SK-N-SH (cell line): ENCODE results near the gene BCAR3. TPM values are rescaled to one million over a fixed set of nuclear protein-coding genes. Genes with fewer than 3 reads are reported as not detected.

ENCODE experiments used
- CTCF ChIA-PET: fragments of 300-600, 350-600 bp; formaldehyde crosslinking; extraction: SDS; loops from one replicate; lab custom pipeline; 2021; lab: Yijun Ruan, JAX
- POLR2A ChIA-PET: fragments of 350-600 bp; sonication (Branson Sonifier 250); formaldehyde crosslinking; extraction: SDS; loops from one replicate; lab custom pipeline; 2020; ENCODE audit warnings: antibody characterized with exemption, inconsistent platforms; lab: Yijun Ruan, JAX
- DNase-seq: peaks from one replicate; pipeline ENCODE4 v3.0.0; 2012
- H2AFZ ChIP-seq: fragments of 200-600 bp; sonication (generic); 2 replicates; pipeline ENCODE4 v1.8.1; 2016; ENCODE audit warnings: antibody characterized with exemption, mild to moderate bottlenecking, low read depth
- H3F3A ChIP-seq: fragments of 200-600 bp; sonication (generic); replicated peaks from 2 replicates; pipeline ENCODE3; 2016; ENCODE audit warnings: antibody characterized with exemption, mild to moderate bottlenecking; ENCODE audit not compliant: insufficient read depth
- H3K27ac ChIP-seq, 2 experiments: fragments of 200-500 bp in 1 of 2; fragments of 200-600 bp in 1 of 2; sonication (Bioruptor generic) in 1 of 2; sonication (generic), shearing (Covaris generic) in 1 of 2; 2 replicates each; pipeline versions ENCODE4 v1.5.1 to v1.6.1; 2014 to 2016; ENCODE audit warnings: low read depth in 2 of 2, inconsistent platforms in 1 of 2, low read length in 1 of 2, mild to moderate bottlenecking in 1 of 2, mixed read lengths in 1 of 2
- H3K27me3 ChIP-seq: fragments of 200-600 bp; sonication (generic), shearing (Covaris generic); 2 replicates; pipeline ENCODE4 v1.6.1; 2016; ENCODE audit warnings: mixed run types; ENCODE audit not compliant: insufficient read depth
- H3K36me3 ChIP-seq, 2 experiments: fragments of 200-500 bp in 1 of 2; fragments of 200-600 bp in 1 of 2; sonication (Bioruptor generic) in 1 of 2; sonication (generic) in 1 of 2; replicated peaks in 1 of 2; 2 replicates each; pipeline versions ENCODE3 to v1.5.1; 2014 to 2016; ENCODE audit warnings: low read length in 1 of 2, mild to moderate bottlenecking in 1 of 2; ENCODE audit not compliant: insufficient read depth in 2 of 2, control insufficient read depth in 1 of 2
- H3K4me1 ChIP-seq, 2 experiments: fragments of 200-500 bp in 1 of 2; fragments of 200-600 bp in 1 of 2; sonication (Bioruptor generic) in 1 of 2; sonication (generic), shearing (Covaris generic) in 1 of 2; 2 replicates each; pipeline versions ENCODE4 v1.5.1 to v1.6.1; 2014 to 2016; ENCODE audit warnings: low read depth in 1 of 2, low read length in 1 of 2, mixed run types in 1 of 2; ENCODE audit not compliant: insufficient read depth in 2 of 2, control insufficient read depth in 1 of 2
- H3K4me2 ChIP-seq: fragments of 200-600 bp; sonication (generic), shearing (Covaris generic); 2 replicates; pipeline ENCODE4 v1.6.1; 2017; ENCODE audit warnings: mixed run types
- H3K4me3 ChIP-seq, 2 experiments: fragments of 200-500 bp in 1 of 2; fragments of 200-600 bp in 1 of 2; sonication (Bioruptor generic) in 1 of 2; sonication (generic), shearing (Covaris generic) in 1 of 2; 2 replicates each; pipeline versions ENCODE4 v1.5.1 to v1.8.1; 2014 to 2016; ENCODE audit warnings: low read depth in 2 of 2, inconsistent platforms in 1 of 2, low read length in 1 of 2, mild to moderate bottlenecking in 1 of 2, mixed read lengths in 1 of 2, moderate library complexity in 1 of 2
- H3K79me2 ChIP-seq: fragments of 200-600 bp; sonication (generic); 2 replicates; pipeline ENCODE4 v1.8.1; 2017; ENCODE audit warnings: mild to moderate bottlenecking; ENCODE audit not compliant: insufficient read depth
- H3K9ac ChIP-seq: fragments of 200-600 bp; sonication (generic); 2 replicates; pipeline ENCODE4 v1.6.1; 2017; ENCODE audit warnings: mixed run types
- H3K9me2 ChIP-seq: fragments of 200-600 bp; sonication (generic); 2 replicates; pipeline ENCODE4 v1.6.1; 2017; ENCODE audit warnings: mixed run types
- H3K9me3 ChIP-seq: fragments of 200-600 bp; sonication (generic); 2 replicates; pipeline ENCODE4 v1.6.1; 2017; ENCODE audit warnings: mixed run types, mild to moderate bottlenecking, moderate library complexity
- H4K20me1 ChIP-seq: fragments of 200-600 bp; sonication (generic); 2 replicates; pipeline ENCODE4 v1.6.1; 2017; ENCODE audit warnings: mild to moderate bottlenecking, mixed run types; ENCODE audit not compliant: insufficient read depth
- CHD2 ChIP-seq: fragments of 150-350 bp; IDR thresholded peaks from 2 replicates; pipeline ENCODE4 v1.6.1; 2018; ENCODE audit warnings: low read length; ENCODE audit not compliant: partially characterized antibody
- EP300 ChIP-seq, 2 experiments: IDR thresholded peaks; 2 replicates each; pipeline versions ENCODE4 v1.4.0 to v1.6.1; 2012; ENCODE audit warnings: borderline replicate concordance in 1 of 2, low read depth in 1 of 2, low read length in 1 of 2
- GATA2 ChIP-seq: sonication (generic); formaldehyde crosslinking; IDR thresholded peaks from 2 replicates; pipeline ENCODE4 v1.5.0; 2020; ENCODE audit warnings: mild to moderate bottlenecking, missing genetic modification reagents
- MEF2A ChIP-seq: IDR thresholded peaks from 2 replicates; pipeline ENCODE4 v1.4.0; 2012; ENCODE audit warnings: low read depth, borderline replicate concordance
- MXI1 ChIP-seq: IDR thresholded peaks from 2 replicates; pipeline ENCODE4 v1.6.1; 2012; ENCODE audit warnings: mild to moderate bottlenecking, low read depth, low read length, improper control_type of control experiment
- NRF1 ChIP-seq: IDR thresholded peaks from 2 replicates; pipeline ENCODE4 v1.6.1; 2012; ENCODE audit warnings: low read depth, mild to moderate bottlenecking, low read length
- POLR2AphosphoS5 ChIP-seq: IDR thresholded peaks from 2 replicates; pipeline ENCODE4 v1.6.1; 2012; ENCODE audit warnings: low read depth, low read length
- RAD21 ChIP-seq: IDR thresholded peaks from 2 replicates; pipeline ENCODE4 v1.6.1; 2012; ENCODE audit warnings: mild to moderate bottlenecking, low read length
- RCOR1 ChIP-seq: fragments of 150-350 bp; IDR thresholded peaks from 2 replicates; pipeline ENCODE4 v1.6.1; 2017; ENCODE audit warnings: antibody characterized with exemption, low read length
- RFX5 ChIP-seq: IDR thresholded peaks from 2 replicates; pipeline ENCODE4 v1.6.1; 2012; ENCODE audit warnings: mild to moderate bottlenecking, improper control_type of control experiment, low read length
- TAF1 ChIP-seq: IDR thresholded peaks from 2 replicates; pipeline ENCODE4 v1.6.1; 2012; ENCODE audit warnings: low read depth, mild to moderate bottlenecking, low read length, moderate library complexity, borderline replicate concordance
- TCF12 ChIP-seq: IDR thresholded peaks from 2 replicates; pipeline ENCODE4 v1.4.0; 2012
- WGBS: methylation state at CpG from one replicate; pipeline ENCODE4 v1.1.6; 2017; ENCODE audit warnings: low lambda C conversion rate; 5-methylcytosine and 5-hydroxymethylcytosine counted together
- polyA plus RNA-seq, 3 experiments: library from polyadenylated mRNA; depleted of rRNA; stranded (reverse); fragments of >200 nt; gene quantifications; 2 replicates each; pipeline ENCODE4 v1.2.3, GENCODE V29; 2012

BCAR3 gene
- polyA plus RNA-seq, 1 of the 3 experiments (the other 2 are of a cell fraction): 58.4 TPM

GRCh38 chr1:93576746-93577145, 104.9 kb downstream of the BCAR3 start:
- CTCF ChIA-PET: interaction anchor here (0.7 to 3.2 kb wide), 11 partner anchors 13 to 333 kb away, joined by 3 to 16 read pairs (median 3); partner anchors contain the start of genes BCAR3 and FNBP1L
- no peak overlapping the region for H2AFZ ChIP-seq
- POLR2A ChIA-PET: interaction anchor here (0.6 to 1.8 kb wide), 7 partner anchors 12 to 233 kb away, joined by 3 to 8 read pairs (median 3); no protein-coding TSS in a partner anchor
- H3K79me2 ChIP-seq: peaks cover 83% of the 10 kb centered on the region
- WGBS: 96% methylated on average over 2 of the region's 2 CpGs
- no peaks in the 10 kb centered on the region for H3K9me2 ChIP-seq
- peaks cover 33% of the 10 kb centered on the region for H3F3A ChIP-seq
- H3K4me1 ChIP-seq: peaks cover 31 to 59% of the 10 kb centered on the region in 2 experiments
- peak overlapping the region; percentile 1; the same call in 1 of the 2 replicates for H3K4me2 ChIP-seq
- H4K20me1 ChIP-seq: peaks cover 36% of the 10 kb centered on the region
- H3K9me3 ChIP-seq: no peaks in the 10 kb centered on the region
- H3K27me3 ChIP-seq: no peaks in the 10 kb centered on the region
- DNase-seq: no peak
- TF ChIP-seq POLR2AphosphoS5 (no peak), TAF1 (no peak)
- H3K4me3 ChIP-seq: no peak overlapping the region
- H3K9ac ChIP-seq: 0 out of 2 replicates have a peak overlapping the region, but pooled peaks have one; percentile 4
- peaks cover 42 to 56% of the 10 kb centered on the region in 2 experiments for H3K36me3 ChIP-seq
- peak overlapping the region; percentile 60 to 98 for H3K27ac ChIP-seq

- H3K4me2 ChIP-seq: peak overlapping the region; percentile 1; the same call in 1 of the 2 replicates
- H3K9me3 ChIP-seq: no peaks in the 10 kb centered on the region
- POLR2A ChIA-PET: interaction anchor here (0.6 to 1.8 kb wide), 7 partner anchors 12 to 233 kb away, joined by 3 to 8 read pairs (median 3); no protein-coding TSS in a partner anchor
- peaks cover 85% of the 10 kb centered on the region for H3K79me2 ChIP-seq
- no peaks in the 10 kb centered on the region for H3K9me2 ChIP-seq
- H2AFZ ChIP-seq: no peak overlapping the region
- H4K20me1 ChIP-seq: peaks cover 36% of the 10 kb centered on the region
- no peak overlapping the region for H3K4me3 ChIP-seq
- H3K36me3 ChIP-seq: peaks cover 44 to 58% of the 10 kb centered on the region in 2 experiments
- peaks cover 31 to 59% of the 10 kb centered on the region in 2 experiments for H3K4me1 ChIP-seq
- H3F3A ChIP-seq: peaks cover 33% of the 10 kb centered on the region
- 47% methylated on average over 5 of the region's 9 CpGs for WGBS
- peak overlapping the region; percentile 60 to 98 for H3K27ac ChIP-seq
- TF ChIP-seq TCF12 (peak; percentile 62), EP300 (IDR thresholded peaks at IDR 0.05; ENCODE audit: borderline replicate concordance in 1 of 2, low read depth in 1 of 2, low read length in 1 of 2) (peak in 1 of 2 experiments; percentile 57; a peak in 1 of 4 replicates), RFX5 (no peak), MEF2A (no peak), GATA2 (CRISPR knock-in tag) (0 out of 2 replicates have a peak, but pooled peaks have one; percentile 7), POLR2AphosphoS5 (peak; percentile 26; the same call in 1 of the 2 replicates), NRF1 (no peak), CHD2 (peak; percentile 64), RAD21 (peak; percentile 25; the same call in 1 of the 2 replicates), RCOR1 (peak; percentile 74), MXI1 (peak; percentile 63)
- no peaks in the 10 kb centered on the region for H3K27me3 ChIP-seq
- CTCF ChIA-PET: interaction anchor here (0.7 to 3.2 kb wide), 14 partner anchors 14 to 464 kb away, joined by 3 to 16 read pairs (median 3); partner anchors contain the start of genes BCAR3 and FNBP1L
- DNase-seq: peak; percentile 79
- 0 out of 2 replicates have a peak overlapping the region, but pooled peaks have one; percentile 4 for H3K9ac ChIP-seq
Observed at GRCh38 chr1:93576346-93576745, 105.3 kb downstream of the BCAR3 start.
